Stimulated activated CD8-positive, alpha-beta memory T cell treated with anti-CD3 and anti-CD28 coated beads, Interleukin-2, amount 100 ng/mL, for 48 hours (primary cell): ENCODE measurements around the gene PRPH2.
A peak's percentile ranks its signal among the peaks of the same experiment; 100 is the strongest.

Experiments used
- DNase-seq, 2 donors: peaks; one replicate each; pipeline ENCODE4 v3.0.0-alpha.2; 2020; ENCODE audit warnings: low read depth in 2 of 2

The PRPH2 gene, protein sequence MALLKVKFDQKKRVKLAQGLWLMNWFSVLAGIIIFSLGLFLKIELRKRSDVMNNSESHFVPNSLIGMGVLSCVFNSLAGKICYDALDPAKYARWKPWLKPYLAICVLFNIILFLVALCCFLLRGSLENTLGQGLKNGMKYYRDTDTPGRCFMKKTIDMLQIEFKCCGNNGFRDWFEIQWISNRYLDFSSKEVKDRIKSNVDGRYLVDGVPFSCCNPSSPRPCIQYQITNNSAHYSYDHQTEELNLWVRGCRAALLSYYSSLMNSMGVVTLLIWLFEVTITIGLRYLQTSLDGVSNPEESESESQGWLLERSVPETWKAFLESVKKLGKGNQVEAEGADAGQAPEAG

DNA sequence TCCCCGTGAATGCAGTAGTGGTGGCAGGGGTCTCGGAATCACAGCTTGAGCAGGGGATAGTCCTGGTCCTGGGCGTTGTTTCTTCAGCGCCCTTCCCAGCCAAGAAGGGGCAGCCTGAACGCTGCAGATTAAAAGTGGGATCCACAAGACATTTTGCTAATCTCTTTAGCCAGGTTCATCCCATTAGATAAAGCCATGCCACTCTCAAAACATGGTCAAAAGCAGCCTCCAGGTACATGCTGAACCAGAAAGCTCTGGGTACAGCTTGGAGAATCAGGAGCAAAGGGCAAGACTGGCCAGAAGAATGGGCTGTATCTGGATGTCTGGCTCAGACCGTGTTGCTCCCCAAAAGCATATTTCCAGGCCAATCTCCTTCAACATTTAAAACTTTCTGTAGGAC, at the start of gene PRPH2:
Gene PRPH2 (minus strand): TSS at position 101 of the 400 bp plus-strand sequence. CDS start 263 bp downstream, outside the sequence.
- no peak for DNase-seq

DNA sequence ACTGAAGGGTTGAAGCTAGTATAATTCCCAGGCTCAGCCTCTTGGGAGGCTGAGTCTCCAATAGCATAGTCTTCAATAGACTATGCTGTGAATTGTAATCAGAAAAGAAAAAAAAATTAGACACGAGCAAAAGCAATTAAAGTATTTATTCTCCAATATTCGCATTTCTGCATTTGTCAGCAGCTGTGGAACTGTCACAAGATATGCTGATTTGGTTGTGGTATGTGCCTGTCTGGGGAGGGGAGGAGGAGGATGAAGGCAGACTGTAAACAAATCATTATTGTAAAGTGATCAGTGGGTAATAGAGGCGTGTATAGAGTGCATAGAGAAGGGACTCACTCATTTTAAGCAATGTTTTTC, 49.3 kb upstream of the PRPH2 start:
- no peak for DNase-seq

DNA sequence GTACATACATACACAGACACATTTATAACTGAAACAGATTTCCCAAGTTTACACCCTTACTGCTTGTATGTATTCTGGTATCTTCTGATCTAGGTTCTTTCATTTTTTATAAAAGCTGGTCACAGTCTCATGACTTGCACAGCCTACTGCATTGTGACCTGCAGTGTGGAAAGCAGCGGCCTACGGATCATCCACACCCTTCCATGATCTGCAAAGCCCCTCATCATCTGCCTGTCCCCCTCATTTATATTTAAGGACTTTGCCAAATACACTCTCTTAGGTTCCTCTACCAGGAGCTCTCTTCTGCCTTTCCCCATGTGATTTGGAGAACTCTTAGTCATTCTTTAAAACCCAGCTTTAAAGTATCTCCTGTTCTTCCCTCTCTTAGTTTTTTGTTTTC, 47.4 kb upstream of the PRPH2 start:
- no peak for DNase-seq

DNA sequence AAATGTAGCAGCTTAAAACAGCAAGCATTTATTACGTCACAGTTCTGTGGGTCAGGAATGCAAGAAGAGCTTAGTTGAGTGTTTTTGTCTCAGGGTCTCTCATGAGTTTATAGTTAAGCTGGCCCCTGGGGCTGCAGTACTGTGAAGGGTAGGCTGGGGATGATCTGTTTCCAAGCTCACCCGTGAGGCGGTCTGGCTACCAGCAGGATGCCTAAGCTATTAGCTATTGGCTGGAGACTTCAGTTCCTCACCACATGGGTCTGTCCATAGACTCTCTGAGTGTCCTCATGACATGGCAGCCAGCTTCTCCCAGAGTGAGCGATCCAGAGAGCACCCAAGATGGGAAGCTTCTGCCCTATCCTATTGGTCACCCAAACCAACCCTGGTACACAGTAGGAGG, 46.7 kb upstream of the PRPH2 start:
- no peak for DNase-seq

DNA sequence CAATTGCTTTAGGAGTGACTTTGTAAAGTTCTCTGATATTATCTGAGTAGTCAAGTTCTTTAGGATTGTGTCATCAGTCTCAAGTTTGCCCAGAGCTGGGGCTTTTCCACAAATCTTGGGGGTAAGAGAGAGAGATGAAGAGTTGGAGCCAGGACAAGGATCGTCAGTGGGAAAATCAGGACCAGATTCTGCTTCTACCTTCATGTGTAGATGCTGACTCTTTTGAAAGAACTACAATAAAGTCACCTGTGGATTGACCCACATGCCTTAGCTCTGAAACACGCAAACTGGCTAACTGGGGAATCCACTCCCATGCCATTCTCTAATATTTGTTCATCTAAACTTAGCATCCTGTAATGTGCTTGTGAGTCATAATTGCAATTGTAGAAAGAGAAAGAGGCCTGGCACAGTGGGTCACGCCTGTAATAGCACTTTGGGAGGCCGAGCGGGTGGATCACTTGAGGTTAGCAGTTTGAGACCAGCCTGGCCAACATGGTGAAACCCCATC, 43.8 kb upstream of the PRPH2 start:
- DNase-seq: no peak

DNA sequence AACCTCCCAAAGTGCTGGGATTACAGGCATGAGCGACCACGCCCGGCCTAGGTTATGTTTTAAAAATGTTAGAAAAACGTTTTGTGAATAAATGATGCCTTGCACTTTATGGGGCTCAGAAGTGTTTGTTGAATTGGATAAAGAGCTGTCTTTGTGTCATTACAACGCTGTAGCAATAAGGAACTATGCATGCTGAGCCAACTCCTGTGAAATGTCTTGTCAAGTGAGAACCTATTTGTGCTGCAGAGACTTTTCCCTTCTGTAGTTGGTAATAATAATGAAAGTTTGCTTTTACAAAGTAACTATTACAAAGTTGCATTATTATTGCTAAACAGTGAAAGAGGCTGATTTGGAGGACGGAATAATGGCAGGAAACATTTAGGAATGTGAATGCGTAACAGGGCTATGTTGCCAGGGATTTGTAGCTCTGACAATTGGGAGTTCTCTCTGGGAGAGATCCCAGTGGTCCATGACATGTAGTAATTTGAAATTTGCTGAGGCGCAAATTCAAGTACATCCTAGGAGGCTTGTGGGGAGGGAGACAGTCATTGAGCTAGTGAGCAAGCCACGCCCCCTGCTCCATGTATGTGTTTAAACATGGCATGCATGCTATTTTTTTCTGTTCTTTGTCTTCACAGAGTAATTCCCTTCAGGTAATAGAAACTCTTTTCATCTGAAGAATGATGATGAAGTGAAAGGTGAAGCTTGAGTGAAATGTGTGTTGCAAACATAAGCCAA, 42.7 kb upstream of the PRPH2 start:
- DNase-seq: no peak

DNA sequence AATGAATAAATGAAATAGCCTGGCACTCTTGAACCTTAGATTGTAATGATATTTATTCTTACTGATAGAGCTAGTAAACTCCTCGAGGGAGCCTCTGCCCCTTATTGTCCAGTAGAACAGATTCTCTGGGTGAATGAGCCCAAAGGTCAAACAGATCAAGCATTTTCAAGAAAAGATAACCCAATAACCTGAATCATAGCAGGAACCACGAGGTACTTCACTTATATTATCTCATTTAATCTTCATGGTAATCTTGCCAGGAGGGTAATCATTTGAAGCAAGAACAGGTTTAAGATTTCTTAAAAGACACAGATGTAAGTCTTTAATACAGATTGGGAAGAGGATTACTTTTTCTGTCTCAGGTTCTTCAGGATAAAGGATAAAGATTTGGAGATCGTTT, 40.6 kb upstream of the PRPH2 start:
- no peak for DNase-seq

DNA sequence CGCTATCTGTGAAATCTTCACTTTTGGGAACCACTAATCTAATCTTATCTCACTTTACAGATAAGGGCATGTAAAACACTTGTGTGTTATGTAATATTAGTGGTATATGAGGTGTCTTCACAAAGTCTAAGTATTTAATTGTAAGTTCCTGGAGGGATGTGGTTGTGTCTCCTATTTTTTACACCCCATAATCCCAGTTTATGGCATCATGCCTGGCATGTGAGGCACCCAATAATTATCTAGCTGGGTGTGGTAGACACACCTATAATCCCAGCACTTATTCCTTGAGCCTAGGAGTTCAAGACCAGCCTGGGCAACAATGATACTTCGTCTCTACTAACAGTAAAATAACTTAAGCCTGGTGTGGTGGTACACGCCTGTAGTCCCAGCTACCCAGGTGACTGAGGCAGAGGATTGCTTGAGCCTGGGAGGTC, 40.0 kb upstream of the PRPH2 start:
- DNase-seq: no peak

DNA sequence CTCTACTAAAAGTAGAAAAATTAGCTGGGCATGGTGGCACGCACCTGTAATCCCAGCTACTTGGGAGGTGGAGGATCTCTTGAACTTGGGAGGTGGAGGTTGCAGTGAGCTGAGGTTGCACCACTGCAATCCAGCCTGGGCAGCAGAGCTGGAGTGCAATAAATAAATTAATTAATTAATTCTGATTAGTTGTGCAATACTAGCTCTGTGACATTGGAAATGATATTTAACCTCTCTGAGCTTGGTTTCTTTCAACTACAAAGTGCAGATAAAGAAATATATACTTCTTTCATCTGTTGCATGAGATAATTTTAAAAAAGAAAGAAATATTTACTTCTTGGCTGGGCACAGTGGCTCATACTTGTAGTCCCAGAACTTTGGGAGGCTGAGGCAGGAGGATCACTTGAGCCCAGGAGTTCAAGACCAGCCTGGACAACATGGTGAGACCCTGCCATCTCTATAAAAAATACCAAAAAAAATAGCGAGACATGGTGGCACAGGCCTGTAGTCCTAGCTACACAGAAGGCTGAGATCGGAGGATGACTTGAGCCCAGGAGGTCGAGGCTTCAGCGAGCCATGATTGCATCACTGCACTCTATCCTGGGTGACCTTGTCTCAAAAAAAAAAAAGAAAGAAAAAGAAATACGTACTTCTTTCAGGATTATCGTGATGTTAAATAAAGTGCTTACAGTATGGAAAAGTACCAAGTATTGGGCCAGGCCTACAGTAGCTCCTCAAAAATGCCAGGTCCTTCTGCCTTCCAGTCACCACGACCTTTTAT, 39.1 kb upstream of the PRPH2 start:
- DNase-seq: no peak

DNA sequence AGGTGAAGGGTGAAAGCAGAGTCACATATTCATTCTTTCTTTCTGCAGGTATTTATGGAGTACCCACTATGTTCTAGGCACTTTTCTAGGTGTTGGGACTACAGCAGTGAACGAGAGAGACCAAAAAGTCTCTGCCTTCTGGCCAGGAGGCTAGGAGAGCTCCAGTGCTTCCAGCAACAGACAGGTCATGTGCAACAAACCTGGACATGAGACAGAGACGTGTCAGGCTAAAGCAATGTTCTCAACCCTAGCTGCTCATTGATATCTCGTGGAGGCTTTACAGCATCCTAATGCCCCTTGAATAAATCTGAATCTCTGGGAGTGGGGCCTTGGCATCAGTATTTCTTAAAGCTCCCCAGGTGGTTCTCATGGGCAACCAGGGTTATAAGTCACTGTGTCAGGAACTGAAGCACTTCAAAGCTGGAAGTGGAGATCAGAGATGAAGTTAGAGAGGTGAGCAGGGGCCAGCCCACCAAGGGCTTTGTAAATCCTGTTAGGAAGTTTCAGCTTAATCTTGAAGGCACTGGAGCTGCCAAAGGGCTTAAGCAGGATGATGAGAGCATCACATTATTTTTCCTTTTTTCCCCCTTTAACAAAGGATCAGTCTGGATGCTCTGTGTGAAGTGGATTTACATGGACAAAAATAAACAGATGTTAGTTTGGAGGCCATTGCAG, 36.5 kb upstream of the PRPH2 start:
- no peak for DNase-seq

DNA sequence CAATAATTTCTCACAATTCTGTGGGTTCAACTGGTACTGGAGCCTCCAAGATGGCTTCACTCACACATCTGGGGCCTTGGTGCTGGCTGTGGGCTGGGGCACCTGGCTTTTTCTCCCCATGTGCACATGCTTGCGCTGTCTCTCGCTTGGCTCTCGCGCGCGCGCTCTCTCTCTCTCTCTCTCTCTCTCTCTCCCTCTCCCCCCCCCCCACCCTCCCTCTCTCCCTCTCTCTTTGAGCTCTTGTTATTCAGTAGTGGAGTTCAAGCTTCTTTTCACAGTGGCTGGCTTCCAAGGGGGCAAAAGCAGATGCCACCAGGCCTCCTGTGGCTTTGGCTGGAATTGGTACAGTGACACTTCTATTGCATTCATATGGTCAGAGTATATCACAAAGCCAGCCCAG, 34.3 kb upstream of the PRPH2 start:
- DNase-seq: no peak

DNA sequence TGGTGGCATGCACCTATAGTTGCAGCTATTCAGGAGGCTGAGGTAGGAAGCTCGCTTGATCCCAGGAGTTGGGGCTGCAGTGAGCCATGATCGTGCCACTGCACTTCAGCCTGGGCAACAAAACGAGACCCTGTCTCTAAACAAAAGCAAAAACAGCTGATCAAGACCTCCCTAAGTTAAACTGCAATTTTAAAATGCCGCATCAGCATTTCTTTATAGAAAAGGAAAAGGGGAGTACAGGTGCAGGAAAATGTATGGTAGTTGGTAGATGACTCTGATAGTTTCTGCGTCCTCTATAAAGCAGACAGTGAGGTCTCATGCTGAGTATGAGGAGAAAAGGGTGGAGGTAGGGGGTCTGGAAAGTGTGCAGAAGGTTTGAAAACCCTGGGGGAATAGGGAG, 32.4 kb upstream of the PRPH2 start:
- DNase-seq: no peak

DNA sequence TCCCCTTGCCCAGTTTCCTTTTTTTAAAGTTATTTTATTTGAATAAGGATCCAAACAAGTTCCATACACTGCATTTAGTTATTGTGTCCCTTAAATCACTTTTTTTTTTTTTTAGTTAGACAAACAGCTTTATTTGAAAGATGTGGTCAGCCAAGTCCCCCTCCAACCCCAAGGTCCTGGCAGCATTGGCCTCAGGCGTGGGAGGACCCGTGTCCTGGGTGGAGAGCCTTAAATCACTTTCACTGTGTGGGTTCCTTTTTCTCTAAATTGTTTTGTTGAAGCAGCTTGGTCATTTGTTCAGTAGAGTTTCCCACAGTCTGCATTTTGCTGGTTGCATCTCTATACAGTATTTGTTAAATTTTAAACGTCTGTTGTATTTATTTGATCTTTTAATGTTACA, 28.7 kb upstream of the PRPH2 start:
- no peak for DNase-seq

DNA sequence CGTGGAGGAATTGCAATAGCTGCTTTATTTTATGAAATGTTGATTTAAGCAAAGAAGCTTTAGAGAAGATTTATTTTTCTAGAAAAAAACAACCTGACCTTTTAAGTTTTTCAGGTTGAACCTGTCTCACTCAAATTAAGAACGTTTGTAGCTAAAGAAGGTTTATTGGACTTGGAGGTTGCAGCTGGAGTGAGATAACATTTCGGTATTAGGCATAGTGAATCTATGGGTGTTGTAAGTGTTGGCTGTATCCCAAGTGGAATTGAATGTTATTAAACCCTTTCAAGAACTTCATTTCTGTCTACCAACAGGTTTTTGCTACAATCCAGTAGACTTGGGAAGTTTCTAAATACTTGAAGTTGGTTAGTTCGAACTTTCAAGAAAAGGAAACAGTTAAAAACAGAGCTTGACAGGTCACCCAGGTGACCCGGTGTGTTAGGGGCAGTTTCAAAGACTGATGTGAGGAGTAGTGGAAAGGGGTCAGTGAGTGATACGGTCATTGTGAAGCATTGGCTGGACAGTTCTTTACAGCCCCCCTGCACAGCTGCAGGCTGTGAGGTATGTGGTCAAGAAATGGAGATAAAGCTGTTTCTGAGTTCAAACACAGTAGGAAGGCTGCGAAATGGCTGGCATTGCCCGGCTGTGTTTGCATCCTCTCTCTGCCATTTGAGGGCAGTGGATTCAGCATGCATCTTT, 26.0 kb upstream of the PRPH2 start:
- DNase-seq: no peak

DNA sequence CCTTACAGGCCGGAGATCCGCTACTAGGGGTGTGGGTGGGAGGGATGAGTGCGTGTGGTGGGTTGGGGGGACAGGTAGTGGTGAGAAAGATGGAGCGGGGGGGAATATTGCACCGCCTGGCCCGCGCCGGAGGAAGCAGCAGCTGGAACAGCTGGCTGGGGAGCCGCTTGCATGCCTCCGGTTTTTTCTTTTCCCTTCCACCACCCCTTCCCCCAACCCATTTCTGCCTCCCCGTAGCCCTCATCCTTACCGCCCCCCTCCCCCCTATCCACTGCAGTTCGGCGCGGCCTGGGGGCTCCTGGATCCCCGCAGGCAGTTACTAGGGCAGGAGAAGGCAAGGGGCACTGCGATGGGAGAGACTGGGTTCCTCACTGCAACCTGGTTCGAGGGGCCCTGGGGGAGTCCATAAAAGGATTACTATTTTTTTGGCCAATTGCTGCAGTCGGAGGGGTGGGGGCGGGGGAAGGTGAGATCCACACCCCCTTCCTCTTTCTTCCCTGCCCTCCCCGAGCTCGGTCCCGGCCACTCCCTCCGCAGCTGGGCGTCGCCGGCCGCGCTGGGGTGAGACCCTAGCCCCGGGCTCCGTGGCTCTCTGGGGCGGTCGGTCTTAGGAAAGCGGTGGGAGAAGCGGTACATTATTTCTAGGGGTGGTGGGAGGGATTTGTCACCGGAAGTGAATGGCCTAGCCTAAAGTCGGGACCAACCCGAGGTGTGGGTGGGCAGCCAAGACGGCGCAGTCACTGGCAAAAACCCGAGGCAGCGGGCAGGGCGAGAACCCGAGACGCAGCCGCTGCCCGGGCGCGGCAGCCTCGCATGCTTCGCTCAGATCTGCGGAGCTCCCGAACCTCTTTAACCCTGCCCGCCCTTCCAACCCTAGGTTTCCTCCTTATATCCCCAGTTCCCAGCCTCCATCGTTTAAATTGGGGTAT, 24.3 kb upstream of the PRPH2 start:
- peak; percentile 71 to 73 for DNase-seq

DNA sequence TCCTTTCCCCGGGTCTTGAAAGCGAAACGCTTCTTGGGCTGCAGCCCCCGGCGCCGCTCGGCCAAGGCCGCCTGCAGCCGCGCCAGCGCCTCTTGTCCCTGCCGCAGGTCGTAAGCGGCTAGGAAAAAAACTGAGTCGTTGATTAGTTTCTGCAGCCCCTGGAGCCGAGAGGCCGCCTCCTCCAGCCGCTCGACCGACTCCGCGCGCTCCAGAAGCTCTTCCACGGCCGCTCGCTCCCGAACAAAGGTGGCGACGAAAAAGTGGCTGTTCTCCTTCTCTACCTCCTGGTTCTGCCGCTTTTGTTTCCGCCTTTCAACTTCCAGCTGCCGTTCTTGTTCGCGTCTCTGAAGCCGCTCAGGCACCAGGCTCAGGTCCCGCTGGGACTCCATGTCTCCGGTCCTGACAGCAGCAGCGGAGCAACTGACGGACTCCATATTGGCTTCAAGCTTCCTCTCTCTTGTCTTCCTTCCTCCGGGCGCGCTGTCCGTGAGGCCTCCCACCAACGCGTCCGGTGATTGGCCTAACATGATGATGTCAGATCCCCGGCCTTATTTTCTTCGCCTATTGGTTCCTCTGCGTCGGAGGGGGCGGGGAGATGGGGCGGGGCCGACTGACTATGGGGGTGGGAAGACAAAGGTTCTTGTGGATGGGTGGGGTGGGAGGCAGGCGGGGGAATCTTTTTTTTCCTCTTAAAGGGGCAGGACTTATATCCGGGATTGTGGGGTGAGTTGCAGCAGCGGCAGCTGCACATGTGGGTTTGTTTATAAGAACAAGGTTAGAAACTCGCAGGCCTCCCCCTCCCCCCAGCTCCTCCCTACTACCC, 23.5 kb upstream of the PRPH2 start, which contains the start of gene TBCC:
Gene TBCC (minus strand): TSS at position 464 of the 823 bp plus-strand sequence. CDS start 30 bp downstream, at position 434.
- DNase-seq: peak; percentile 80 to 84

DNA sequence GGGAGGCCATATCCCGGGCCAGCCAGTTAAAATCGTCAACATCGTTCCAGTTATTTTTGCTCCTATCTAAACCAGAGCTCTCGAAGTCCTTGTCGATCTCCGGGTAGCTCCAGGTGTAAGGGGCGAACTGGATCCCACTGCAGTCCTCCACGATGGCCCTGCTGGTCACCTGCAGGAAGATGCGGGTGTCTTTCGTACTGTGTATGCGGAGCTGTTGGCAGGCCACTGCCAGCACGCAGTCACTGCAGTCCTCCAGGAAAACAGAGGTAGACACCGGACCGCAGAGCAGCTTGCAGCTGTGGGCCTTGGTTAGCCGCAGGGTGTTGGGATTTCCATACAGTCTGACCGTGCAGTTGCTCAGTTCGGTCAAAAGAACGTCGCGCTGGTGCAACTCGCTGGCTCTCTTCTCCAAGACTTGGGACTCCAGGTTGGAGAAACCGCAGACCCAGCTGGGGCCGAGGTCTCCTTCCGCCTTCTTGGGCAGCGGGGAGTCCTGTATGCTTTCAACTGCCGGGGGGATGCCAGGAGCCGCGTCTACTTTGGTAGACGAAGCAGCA, 22.8 kb upstream of the PRPH2 start:
- DNase-seq: peak; percentile 26 to 29

DNA sequence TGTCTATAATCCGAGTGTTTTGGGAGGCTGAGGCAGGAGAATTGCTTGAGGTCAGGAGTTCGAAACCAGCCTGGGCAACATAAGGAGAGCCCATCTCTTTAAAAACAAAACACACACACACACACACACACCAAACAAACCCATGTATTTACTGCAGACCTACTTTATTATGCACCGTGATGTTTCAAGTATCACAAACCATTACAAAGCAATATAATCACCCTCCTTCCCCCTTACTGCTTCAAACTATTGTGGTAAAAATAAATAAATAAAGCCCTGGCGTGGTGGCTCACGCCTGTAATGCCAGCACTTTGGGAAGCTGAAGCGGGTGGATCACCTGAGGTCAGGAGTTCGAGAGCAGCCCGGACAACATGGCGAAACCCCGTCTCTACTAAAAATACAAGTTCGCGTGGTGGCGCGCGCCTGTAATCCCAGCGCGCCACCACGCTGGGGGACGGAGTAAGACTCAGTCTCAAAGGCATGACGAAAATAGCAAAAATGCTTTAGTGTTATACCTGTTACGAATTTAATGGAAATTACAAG, 22.0 kb upstream of the PRPH2 start:
- DNase-seq: no peak
